Upper lobe of right lung (tissue), 1 donor: ENCODE measurements around the gene NELL1. TPM values are rescaled to one million over a fixed set of nuclear protein-coding genes. Genes with fewer than 3 reads are reported as not detected.

ENCODE experiments used
- ATAC-seq: fragments of 200-7000 bp; cut with Tn5 transposase; one replicate; pipeline ENCODE4 v1.9.1; 2020; ENCODE audit warnings: mild to moderate bottlenecking, moderate library complexity
- DNase-seq: peaks from one replicate; pipeline ENCODE4 v3.0.0-alpha.2; 2020
- H3K27ac ChIP-seq: fragments of 200-600 bp; one replicate; pipeline ENCODE4 v1.8.0; 2022
- H3K27me3 ChIP-seq: fragments of 200-600 bp; one replicate; pipeline ENCODE4 v1.8.0; 2022; ENCODE audit warnings: mild to moderate bottlenecking
- H3K36me3 ChIP-seq: fragments of 200-600 bp; one replicate; pipeline ENCODE4 v1.8.0; 2022
- H3K4me1 ChIP-seq: fragments of 200-600 bp; one replicate; pipeline ENCODE4 v1.8.0; 2022
- H3K4me3 ChIP-seq: fragments of 200-600 bp; one replicate; pipeline ENCODE4 v1.8.0; 2022; ENCODE audit warnings: mild to moderate bottlenecking
- H3K9me3 ChIP-seq: fragments of 200-600 bp; one replicate; pipeline ENCODE4 v1.8.0; 2022
- CTCF ChIP-seq: fragments of 200-600 bp; IDR thresholded peaks from one replicate; pipeline ENCODE4 v1.8.0; 2022; ENCODE audit warnings: antibody characterized with exemption
- intact Hi-C: fragments of 100-400 bp; cut with DNase I; formaldehyde crosslinking; loops from one replicate; pipeline ENCODE4 v1.11.0; 2022
- total RNA-seq: library from RNA; stranded (reverse); fragmentation: NEBNext Ultra II Directional; extraction: Animal tissue kit (Norgen Biotek cat#: 25700); gene quantifications from one replicate; pipeline ENCODE4 v1.2.1, GENCODE V29; 2021
- donor health status: DM: no; HTN: yes; CAD: no; lungs with severe emphysema.

Gene NELL1
- total RNA-seq, 1 donor from 2014 or later, result not detected

GRCh38 chr11:21566521-21567117 is 897.2 kb downstream of the NELL1 start:
- Histone ChIP-seq H3K27me3 (no peaks in the 10 kb centered on the region), H3K4me1 (no peaks in the 10 kb centered on the region), H3K9me3 (no peaks in the 10 kb centered on the region), H3K4me3 (no peak overlapping the region), H3K36me3 (no peaks in the 10 kb centered on the region), H3K27ac (no peak overlapping the region)
- DNase-seq (no peak), ATAC-seq (no peak)
- intact Hi-C loops, result no loop called here
- no peak for TF ChIP-seq CTCF

GRCh38 chr11:21567645-21568290 is 898.4 kb downstream of the NELL1 start:
- DNase-seq (no peak), ATAC-seq (no peak)
- TF ChIP-seq CTCF, result no peak
- H3K4me3 ChIP-seq, result no peak overlapping the region
- H3K9me3 ChIP-seq, result no peaks in the 10 kb centered on the region
- intact Hi-C loops, result no loop called here
- H3K4me1 ChIP-seq, result no peaks in the 10 kb centered on the region
- no peaks in the 10 kb centered on the region for H3K36me3 ChIP-seq
- no peaks in the 10 kb centered on the region for H3K27me3 ChIP-seq
- H3K27ac ChIP-seq, result no peak overlapping the region

DNA sequence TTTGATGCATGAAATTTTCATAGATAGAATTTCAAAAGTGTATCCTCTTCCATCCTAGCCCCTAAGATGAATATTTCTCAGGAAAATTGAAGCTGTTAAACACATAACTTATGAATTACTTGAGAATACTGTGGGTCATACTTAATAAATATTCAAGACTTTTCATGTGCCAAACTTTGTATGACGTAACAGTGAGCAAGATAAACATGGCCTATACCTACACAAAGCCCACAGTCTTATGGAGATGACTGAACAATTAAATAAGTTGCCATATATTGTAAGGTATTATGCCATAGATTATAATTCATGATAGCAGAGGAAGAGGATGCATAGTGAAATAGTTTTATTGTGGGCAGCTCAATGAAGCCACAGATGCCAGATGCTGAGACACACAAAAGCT is 902.8 kb downstream of the NELL1 start:
- TF ChIP-seq CTCF, result no peak
- Histone ChIP-seq H3K4me1 (no peaks in the 10 kb centered on the region), H3K36me3 (no peaks in the 10 kb centered on the region), H3K4me3 (no peak overlapping the region), H3K27ac (no peak overlapping the region), H3K9me3 (no peaks in the 10 kb centered on the region), H3K27me3 (no peaks in the 10 kb centered on the region)
- DNase-seq (no peak), ATAC-seq (no peak)
- intact Hi-C loops, result no loop called here

- Histone ChIP-seq H3K4me1 (no peaks in the 10 kb centered on the region), H3K9me3 (no peaks in the 10 kb centered on the region), H3K36me3 (no peaks in the 10 kb centered on the region), H3K4me3 (no peak overlapping the region), H3K27ac (no peak overlapping the region), H3K27me3 (no peaks in the 10 kb centered on the region)
- no peak for TF ChIP-seq CTCF
- intact Hi-C loops, result no loop called here
- DNase-seq, result no peak
- no peak for ATAC-seq
Observed at GRCh38 chr11:21582791-21583190, 913.4 kb downstream of the NELL1 start.

GRCh38 chr11:21588754-21589153 is 919.4 kb downstream of the NELL1 start:
- TF ChIP-seq CTCF, result no peak
- intact Hi-C loops, result no loop called here
- no peak for DNase-seq
- Histone ChIP-seq H3K4me3 (no peak overlapping the region), H3K27me3 (no peaks in the 10 kb centered on the region), H3K27ac (no peak overlapping the region), H3K4me1 (no peaks in the 10 kb centered on the region), H3K36me3 (no peaks in the 10 kb centered on the region), H3K9me3 (no peaks in the 10 kb centered on the region)
- no peak for ATAC-seq
